GM12874 (cell line): ENCODE results near the gene GOSR2.

ENCODE experiments used
- TF ChIP-seq, protein P1 (sequence below): IDR thresholded peaks from 2 replicates; pipeline ENCODE4 v1.5.1; 2011; ENCODE audit warnings: low read depth, mild to moderate bottlenecking, control low read depth, low read length, moderate library complexity; ENCODE audit not compliant: insufficient read depth

GOSR2 gene

DNA sequence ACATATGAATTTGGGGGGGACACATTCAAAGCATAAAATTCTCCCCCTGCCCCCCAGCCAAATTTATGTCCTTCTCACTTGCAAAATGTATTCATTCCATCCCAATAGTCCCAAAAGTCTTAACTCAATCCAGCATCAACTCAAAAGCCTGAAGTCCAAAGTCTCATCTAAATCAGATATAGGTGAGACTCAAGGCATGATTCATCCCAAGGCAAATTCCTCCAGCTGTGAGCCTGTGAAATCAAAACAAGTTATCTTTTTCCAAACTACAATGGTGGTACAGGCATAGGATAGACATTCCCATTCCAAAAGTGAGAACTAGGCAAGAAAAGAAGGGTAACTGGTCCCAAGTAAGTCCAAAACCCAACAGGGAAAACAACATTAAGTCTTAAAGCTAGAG, 5.9 kb upstream of the GOSR2 start:
- TF ChIP-seq, protein P1, sequence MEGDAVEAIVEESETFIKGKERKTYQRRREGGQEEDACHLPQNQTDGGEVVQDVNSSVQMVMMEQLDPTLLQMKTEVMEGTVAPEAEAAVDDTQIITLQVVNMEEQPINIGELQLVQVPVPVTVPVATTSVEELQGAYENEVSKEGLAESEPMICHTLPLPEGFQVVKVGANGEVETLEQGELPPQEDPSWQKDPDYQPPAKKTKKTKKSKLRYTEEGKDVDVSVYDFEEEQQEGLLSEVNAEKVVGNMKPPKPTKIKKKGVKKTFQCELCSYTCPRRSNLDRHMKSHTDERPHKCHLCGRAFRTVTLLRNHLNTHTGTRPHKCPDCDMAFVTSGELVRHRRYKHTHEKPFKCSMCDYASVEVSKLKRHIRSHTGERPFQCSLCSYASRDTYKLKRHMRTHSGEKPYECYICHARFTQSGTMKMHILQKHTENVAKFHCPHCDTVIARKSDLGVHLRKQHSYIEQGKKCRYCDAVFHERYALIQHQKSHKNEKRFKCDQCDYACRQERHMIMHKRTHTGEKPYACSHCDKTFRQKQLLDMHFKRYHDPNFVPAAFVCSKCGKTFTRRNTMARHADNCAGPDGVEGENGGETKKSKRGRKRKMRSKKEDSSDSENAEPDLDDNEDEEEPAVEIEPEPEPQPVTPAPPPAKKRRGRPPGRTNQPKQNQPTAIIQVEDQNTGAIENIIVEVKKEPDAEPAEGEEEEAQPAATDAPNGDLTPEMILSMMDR, result no peak

GRCh38 chr17:46917516-46917915, 5.4 kb upstream of the GOSR2 start:
- TF ChIP-seq, protein P1, result no peak

- TF ChIP-seq, protein P1, result no peak
Observed at GRCh38 chr17:46922487-46922803, 515 bp upstream of the GOSR2 start.

DNA sequence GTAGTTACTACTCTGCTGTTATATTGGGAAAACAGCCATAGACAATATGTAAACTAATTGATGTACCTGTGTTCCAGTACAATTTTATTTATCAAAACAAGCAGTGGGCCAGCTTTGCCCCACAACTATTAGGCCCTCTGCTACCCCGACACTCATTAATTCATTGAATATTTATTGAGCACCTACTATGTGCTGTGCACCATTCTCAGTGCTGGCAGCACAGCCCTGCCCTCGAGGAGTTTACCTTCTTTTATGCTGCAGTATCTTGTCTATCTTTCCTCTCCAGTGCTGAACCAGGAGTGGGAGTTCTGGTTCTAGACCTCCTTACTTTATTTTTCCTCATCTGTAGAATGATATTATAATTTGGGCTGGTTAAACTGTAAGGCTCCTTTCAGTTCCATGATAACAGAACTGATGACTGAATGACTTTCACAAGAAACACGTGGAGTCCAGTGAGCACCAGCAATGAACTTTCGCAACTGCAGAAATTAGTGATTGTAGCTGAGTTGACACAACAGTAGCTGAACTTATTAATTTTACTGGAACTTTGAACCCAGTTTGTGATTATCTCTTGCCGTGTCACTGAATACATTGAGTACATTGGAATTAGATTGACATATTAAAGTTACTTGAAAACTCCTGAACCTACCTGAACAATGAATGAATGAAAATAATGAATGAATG, 2.4 kb downstream of the GOSR2 start:
- TF ChIP-seq, protein P1, result no peak

GRCh38 chr17:46928467-46929261, 5.7 kb downstream of the GOSR2 start:
- TF ChIP-seq, protein P1, result no peak

DNA sequence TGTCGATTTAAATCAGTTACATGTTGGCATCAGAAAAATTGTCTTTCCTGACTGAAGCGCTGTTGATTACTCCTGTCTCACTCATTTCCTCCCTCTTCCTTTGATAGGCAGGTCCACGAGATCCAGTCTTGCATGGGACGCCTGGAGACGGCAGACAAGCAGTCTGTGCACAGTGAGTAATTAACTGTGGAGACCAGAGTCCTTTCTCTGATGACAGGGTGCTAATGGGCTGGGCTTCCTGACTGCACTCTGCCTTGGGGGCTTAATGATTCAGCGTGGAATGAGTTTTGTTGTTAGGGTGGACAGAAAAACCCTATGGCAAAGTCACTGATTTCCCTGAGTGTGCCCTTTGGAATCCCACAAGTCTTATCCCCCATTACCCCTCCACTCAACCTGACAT, 6.5 kb downstream of the GOSR2 start:
- TF ChIP-seq, protein P1, result no peak

DNA sequence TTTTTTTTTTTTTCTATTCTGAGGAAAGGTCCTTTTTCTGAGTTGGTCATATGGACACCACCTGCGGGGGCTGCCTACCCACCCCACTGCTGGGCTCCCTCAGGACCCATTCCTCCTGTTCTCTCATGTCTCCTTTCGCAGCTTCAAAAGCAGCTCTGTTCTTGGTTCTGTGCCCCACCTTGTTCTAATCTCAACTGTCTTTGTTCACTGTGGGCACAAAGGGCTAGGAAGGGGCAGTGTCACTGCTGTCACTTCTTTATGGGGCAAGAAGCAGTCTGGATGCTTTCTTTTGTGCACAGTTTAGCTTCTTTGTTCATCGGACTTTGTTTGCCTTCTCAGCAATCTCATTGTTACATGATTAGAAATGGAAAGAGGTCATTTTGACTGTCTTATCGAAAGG, 7.1 kb downstream of the GOSR2 start:
- TF ChIP-seq, protein P1, result no peak
